Esophagus muscularis mucosa (tissue), 4 donors: ENCODE results near the gene PPARD.

Source experiments
- EP300 ChIP-seq: sonication (generic); formaldehyde crosslinking; IDR thresholded peaks from one replicate; pipeline ENCODE4 v1.6.1; 2017; ENCODE audit warnings: antibody characterized with exemption
- POLR2A ChIP-seq: fragments of 450-650 bp; IDR thresholded peaks from one replicate; pipeline ENCODE4 v1.6.1; 2017; ENCODE audit warnings: antibody characterized with exemption, moderate library complexity, mild to moderate bottlenecking, low read depth
- TF ChIP-seq, protein P1 (sequence below), 3 experiments: fragments of 200-600 bp in 2 of 3; fragments of 450-650 bp in 1 of 3; sonication (generic) in 2 of 3; IDR thresholded peaks; one replicate each; pipeline ENCODE4 v1.5.1; 2017 to 2019; ENCODE audit warnings: antibody characterized with exemption in 3 of 3, mild to moderate bottlenecking in 2 of 3, moderate library complexity in 1 of 3

DNA sequence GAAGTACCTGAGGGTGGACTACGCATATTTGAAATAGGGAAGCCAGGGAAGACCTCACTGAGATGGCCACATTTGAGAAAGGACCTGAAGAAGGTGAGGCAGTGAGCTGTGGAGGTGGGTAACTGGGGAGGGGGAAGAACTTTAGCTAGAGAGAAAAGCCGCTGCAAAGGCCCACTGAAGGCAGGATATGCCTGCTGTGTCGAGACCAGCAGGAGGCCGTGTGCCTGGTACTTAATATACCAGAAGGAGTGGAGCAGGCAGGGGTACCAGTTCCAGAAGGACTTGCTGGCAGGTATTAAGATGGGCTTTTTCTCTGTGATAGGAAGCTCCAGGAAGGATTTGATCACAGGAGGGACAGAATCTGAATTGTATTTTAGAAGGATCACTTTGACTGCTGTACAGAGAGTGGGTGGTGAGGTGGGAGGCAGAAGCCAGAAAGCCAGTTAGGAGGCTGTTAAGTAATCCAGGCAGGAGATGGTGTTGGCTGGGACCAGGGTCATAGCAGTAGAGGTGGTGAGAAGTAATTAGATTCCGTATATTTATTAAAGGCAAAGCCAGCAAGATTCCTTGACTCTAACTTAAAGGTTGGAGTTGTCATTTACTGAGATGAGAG, 55.6 kb downstream of the PPARD start:
- TF ChIP-seq, protein P1, sequence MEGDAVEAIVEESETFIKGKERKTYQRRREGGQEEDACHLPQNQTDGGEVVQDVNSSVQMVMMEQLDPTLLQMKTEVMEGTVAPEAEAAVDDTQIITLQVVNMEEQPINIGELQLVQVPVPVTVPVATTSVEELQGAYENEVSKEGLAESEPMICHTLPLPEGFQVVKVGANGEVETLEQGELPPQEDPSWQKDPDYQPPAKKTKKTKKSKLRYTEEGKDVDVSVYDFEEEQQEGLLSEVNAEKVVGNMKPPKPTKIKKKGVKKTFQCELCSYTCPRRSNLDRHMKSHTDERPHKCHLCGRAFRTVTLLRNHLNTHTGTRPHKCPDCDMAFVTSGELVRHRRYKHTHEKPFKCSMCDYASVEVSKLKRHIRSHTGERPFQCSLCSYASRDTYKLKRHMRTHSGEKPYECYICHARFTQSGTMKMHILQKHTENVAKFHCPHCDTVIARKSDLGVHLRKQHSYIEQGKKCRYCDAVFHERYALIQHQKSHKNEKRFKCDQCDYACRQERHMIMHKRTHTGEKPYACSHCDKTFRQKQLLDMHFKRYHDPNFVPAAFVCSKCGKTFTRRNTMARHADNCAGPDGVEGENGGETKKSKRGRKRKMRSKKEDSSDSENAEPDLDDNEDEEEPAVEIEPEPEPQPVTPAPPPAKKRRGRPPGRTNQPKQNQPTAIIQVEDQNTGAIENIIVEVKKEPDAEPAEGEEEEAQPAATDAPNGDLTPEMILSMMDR (IDR thresholded peaks at IDR 0.05): no peak
- no peak for TF ChIP-seq POLR2A
- no peak for TF ChIP-seq EP300
